ENCODE measurements around the gene MPP7. TPM values are rescaled to one million over a fixed set of nuclear protein-coding genes. Genes with fewer than 3 reads are reported as not detected.

MPP7 gene
- total and polyA plus RNA-seq, 2 of the 8 experiments (the other 6 are each of a cell fraction or from before 2014, with no cell fraction given), result 1.9 to 9.3 TPM

DNA sequence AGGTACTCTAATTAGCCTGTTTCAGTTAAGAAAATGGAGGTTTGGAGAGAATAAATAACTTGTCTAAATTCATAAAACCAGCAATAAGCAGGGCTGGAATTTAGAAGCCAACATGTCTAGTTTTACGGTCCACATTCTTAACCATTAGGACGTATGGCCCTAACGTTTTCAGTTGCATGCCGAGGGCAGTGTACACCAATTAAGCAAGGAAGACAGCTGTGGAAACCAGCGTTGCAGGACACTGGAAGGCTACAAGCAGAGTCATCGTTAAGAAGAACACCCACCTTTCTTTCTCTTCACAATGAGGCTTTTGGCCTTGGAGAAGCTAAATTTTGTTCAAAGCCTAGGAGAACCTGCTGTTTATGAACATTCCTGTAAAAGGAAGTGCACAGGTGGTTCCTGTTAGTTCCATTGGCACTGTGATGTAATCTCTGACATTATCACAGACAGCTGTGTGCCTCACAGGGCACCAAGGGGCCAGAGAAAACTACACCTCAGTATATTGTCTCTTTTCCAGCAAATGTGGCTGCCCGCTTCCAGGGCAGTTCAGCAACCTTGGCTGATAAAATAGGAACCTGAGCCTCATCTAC is 21.0 kb downstream of the MPP7 start:
- H3K56ac ChIP-seq (replicated peaks; ENCODE audit: insufficient read length, low read depth, low read length), result no peak overlapping the region
- no peak overlapping the region for H3K27ac ChIP-seq (ENCODE audit: low read depth, low read length)
- no peak overlapping the region for H4K8ac ChIP-seq (ENCODE audit: extremely low read depth, insufficient read depth, low read length)
- no peak overlapping the region for H3K18ac ChIP-seq (ENCODE audit: extremely low read depth, low read length)
- no peak overlapping the region for H4K5ac ChIP-seq (ENCODE audit: insufficient read length, low read depth, low read length)
- CTCF ChIA-PET (ENCODE audit: partially characterized antibody), result interaction anchor here (1.1 to 1.4 kb wide), 3 partner anchors 10 to 100 kb away, joined by 3 to 4 read pairs (median 3); no protein-coding TSS in a partner anchor
- peaks cover 0 to 5% (median 0%) of the 10 kb centered on the region in 4 experiments; a peak in 1 of 7 replicates for H3K4me1 ChIP-seq (replicated peaks in 1 of 4; ENCODE audit: control insufficient read depth in 3 of 4, insufficient read depth in 4 of 4, low read length in 3 of 4)
- no peak overlapping the region for H2BK5ac ChIP-seq (ENCODE audit: low read depth, low read length)
- POLR2A ChIA-PET (ENCODE audit: partially characterized antibody), result interaction anchor here (1.1 to 2.3 kb wide), 2 partner anchors 10 to 21 kb away, joined by 3 to 7 read pairs; partner anchors contain the start of gene MPP7
- no peak overlapping the region for H3K4ac ChIP-seq (replicated peaks; ENCODE audit: insufficient read length, low read depth, low read length)
- no peaks in the 10 kb centered on the region for H3K79me1 ChIP-seq (ENCODE audit: low read depth, low read length)
- FAIRE-seq (no peak), DNase-seq (ENCODE audit: low read depth in 1 of 2, low spot score in 2 of 2) (no peak)
- H3K36me3 ChIP-seq (ENCODE audit: control insufficient read depth in 2 of 4, insufficient read depth in 4 of 4, low read length in 3 of 4), result no peaks in the 10 kb centered on the region
- H3K9ac ChIP-seq (replicated peaks in 1 of 4; ENCODE audit: extremely low read depth in 1 of 4, low read depth in 3 of 4, low read length in 3 of 4), result no peak overlapping the region
- H3K23ac ChIP-seq (ENCODE audit: insufficient read length), result no peak overlapping the region
- H4K20me1 ChIP-seq (replicated peaks in 1 of 2; ENCODE audit: control insufficient read depth in 1 of 2, insufficient read depth in 2 of 2, low read length in 2 of 2), result peaks cover 0 to 1% of the 10 kb centered on the region in 2 experiments
- no peak for TF ChIP-seq KDM5A (IDR thresholded peaks at IDR 0.05; ENCODE audit: low read length)
- no peak for TF ChIP-seq YY1 (IDR thresholded peaks at IDR 0.05; ENCODE audit: low read depth, low read length)
- no peak for TF ChIP-seq KDM4A (IDR thresholded peaks at IDR 0.05; ENCODE audit: low read depth, low read length, severe bottlenecking)
- no peak for TF ChIP-seq POLR2AphosphoS5 (IDR thresholded peaks at IDR 0.05; ENCODE audit: low read depth, low read length)
- TF ChIP-seq CHD1 (IDR thresholded peaks at IDR 0.05; ENCODE audit: low read depth, low read length), result no peak
- no peak for TF ChIP-seq GABPA (IDR thresholded peaks at IDR 0.05; ENCODE audit: borderline replicate concordance, insufficient read depth, low read length)
- no peak for TF ChIP-seq SAP30 (IDR thresholded peaks at IDR 0.05; ENCODE audit: insufficient read depth, insufficient replicate concordance, low read length)
- TF ChIP-seq TBP (IDR thresholded peaks at IDR 0.05; ENCODE audit: low read depth, low read length), result no peak
- no peak for TF ChIP-seq USF2 (IDR thresholded peaks at IDR 0.05; ENCODE audit: low read length)
- no peaks in the 10 kb centered on the region for H3K79me2 ChIP-seq (ENCODE audit: control insufficient read depth in 1 of 2, insufficient read depth in 2 of 2, low read length in 2 of 2)
- H3K14ac ChIP-seq (ENCODE audit: insufficient read length), result no peak overlapping the region
- no peak overlapping the region for H2AFZ ChIP-seq (ENCODE audit: low read length)
- H4K91ac ChIP-seq (replicated peaks; ENCODE audit: insufficient read length, low read length), result no peak overlapping the region
- H2AK5ac ChIP-seq (ENCODE audit: low read depth, low read length), result no peak overlapping the region
- no peaks in the 10 kb centered on the region for H3K9me3 ChIP-seq (ENCODE audit: insufficient read depth in 2 of 2, low read depth in 1 of 2, low read length in 1 of 2)
- no peak overlapping the region for H2BK120ac ChIP-seq (replicated peaks; ENCODE audit: low read depth, low read length)
- no peak overlapping the region for H2BK12ac ChIP-seq (ENCODE audit: low read depth, low read length)
- no peaks in the 10 kb centered on the region for H3K27me3 ChIP-seq (replicated peaks in 1 of 4; ENCODE audit: control insufficient read depth in 3 of 4, extremely low read depth in 1 of 4, insufficient read depth in 3 of 4, low read length in 3 of 4)
- H3K23me2 ChIP-seq (ENCODE audit: low read depth, low read length), result no peaks in the 10 kb centered on the region
- WGBS, 2 experiments (ENCODE audit: extremely low coverage in 1 of 2, insufficient coverage in 1 of 2, insufficient read length in 1 of 2, insufficient replicate concordance in 2 of 2, low coverage in 1 of 2, low lambda C conversion rate in 2 of 2, missing lambda C conversion rate in 1 of 2), result 93% methylated on average over 7 of the region's 7 CpGs; no CpG with 5 or more reads in 1 of the 2 experiments
- H3K4me2 ChIP-seq (ENCODE audit: insufficient read depth in 1 of 2, low read depth in 2 of 2, low read length in 2 of 2), result no peak overlapping the region
- no peak overlapping the region for H3K4me3 ChIP-seq (ENCODE audit: extremely low read depth in 1 of 4, insufficient read depth in 2 of 4, low read depth in 3 of 4, low read length in 4 of 4)
- no peak overlapping the region for H2BK20ac ChIP-seq (ENCODE audit: low read length)
- H2BK15ac ChIP-seq (ENCODE audit: low read length), result no peak overlapping the region

All from H1 (cell line).